Calu3 (cell line): Measurements from ENCODE around the gene DIAPH1. TPM values are rescaled to one million over a fixed set of nuclear protein-coding genes. Genes with fewer than 3 reads are reported as not detected.

Experiments used
- BruUV-seq: library from RNA; stranded (reverse); fragments of 400-500 nt; replicated peaks from 2 replicates; lab custom pipeline; 2021; lab: Mats Ljungman, UMichigan
- CTCF ChIA-PET: fragments of 300-600 bp; sonication (Branson Sonifier 250); formaldehyde crosslinking; loops from one replicate; lab custom pipeline; 2022; ENCODE audit warnings: antibody characterized with exemption; lab: Charles Lee
- DNase-seq: peaks from one replicate; pipeline ENCODE4 v3.0.0; 2022
- H3K27ac Mint-ChIP-seq: one replicate; pipeline ENCODE4 v1.8.0; 2022; ENCODE audit warnings: mixed read lengths; ENCODE audit not compliant: unreplicated experiment
- H3K27me3 Mint-ChIP-seq: one replicate; pipeline ENCODE4 v1.8.0; 2022; ENCODE audit warnings: mixed read lengths; ENCODE audit not compliant: unreplicated experiment
- H3K36me3 Mint-ChIP-seq: one replicate; pipeline ENCODE4 v1.8.0; 2022; ENCODE audit warnings: mild to moderate bottlenecking, moderate library complexity, mixed read lengths; ENCODE audit not compliant: insufficient read depth, unreplicated experiment
- H3K4me1 Mint-ChIP-seq: one replicate; pipeline ENCODE4 v1.8.0; 2022; ENCODE audit warnings: mild to moderate bottlenecking, low read depth, mixed read lengths; ENCODE audit not compliant: unreplicated experiment
- H3K4me3 Mint-ChIP-seq: one replicate; pipeline ENCODE4 v1.8.0; 2022; ENCODE audit warnings: mild to moderate bottlenecking, low read depth, moderate library complexity, mixed read lengths; ENCODE audit not compliant: unreplicated experiment
- H3K9me3 Mint-ChIP-seq: one replicate; pipeline ENCODE4 v1.8.0; 2022; ENCODE audit warnings: low read depth, mixed read lengths; ENCODE audit not compliant: unreplicated experiment
- intact Hi-C: fragments of 100-400 bp; cut with micrococcal nuclease; formaldehyde crosslinking; loops from one replicate; pipeline ENCODE4 v1.10.0; 2022; ENCODE audit not compliant: unreplicated experiment
- total RNA-seq: library from RNA; stranded (reverse); gene quantifications from 2 replicates; pipeline ENCODE4 v1.2.3, GENCODE V29; 2022
- TF ChIP-seq, protein P1 (sequence below): fragments of 200-600 bp; IDR thresholded peaks from one replicate; pipeline ENCODE4 v1.8.0; 2022; ENCODE audit warnings: antibody characterized with exemption; ENCODE audit not compliant: unreplicated experiment

Gene DIAPH1
- total RNA-seq, 1 experiment from 2014 or later = 219 TPM

- H3K36me3 Mint-ChIP-seq = peaks cover 30% of the 10 kb centered on the region
- no peaks in the 10 kb centered on the region for H3K9me3 Mint-ChIP-seq
- H3K4me1 Mint-ChIP-seq = no peaks in the 10 kb centered on the region
- no peak for DNase-seq
- no peaks in the 10 kb centered on the region for H3K27me3 Mint-ChIP-seq
- H3K27ac Mint-ChIP-seq = no peak overlapping the region
- TF ChIP-seq, protein P1, sequence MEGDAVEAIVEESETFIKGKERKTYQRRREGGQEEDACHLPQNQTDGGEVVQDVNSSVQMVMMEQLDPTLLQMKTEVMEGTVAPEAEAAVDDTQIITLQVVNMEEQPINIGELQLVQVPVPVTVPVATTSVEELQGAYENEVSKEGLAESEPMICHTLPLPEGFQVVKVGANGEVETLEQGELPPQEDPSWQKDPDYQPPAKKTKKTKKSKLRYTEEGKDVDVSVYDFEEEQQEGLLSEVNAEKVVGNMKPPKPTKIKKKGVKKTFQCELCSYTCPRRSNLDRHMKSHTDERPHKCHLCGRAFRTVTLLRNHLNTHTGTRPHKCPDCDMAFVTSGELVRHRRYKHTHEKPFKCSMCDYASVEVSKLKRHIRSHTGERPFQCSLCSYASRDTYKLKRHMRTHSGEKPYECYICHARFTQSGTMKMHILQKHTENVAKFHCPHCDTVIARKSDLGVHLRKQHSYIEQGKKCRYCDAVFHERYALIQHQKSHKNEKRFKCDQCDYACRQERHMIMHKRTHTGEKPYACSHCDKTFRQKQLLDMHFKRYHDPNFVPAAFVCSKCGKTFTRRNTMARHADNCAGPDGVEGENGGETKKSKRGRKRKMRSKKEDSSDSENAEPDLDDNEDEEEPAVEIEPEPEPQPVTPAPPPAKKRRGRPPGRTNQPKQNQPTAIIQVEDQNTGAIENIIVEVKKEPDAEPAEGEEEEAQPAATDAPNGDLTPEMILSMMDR = no peak
- no peak overlapping the region for H3K4me3 Mint-ChIP-seq
- no TSS peak for BruUV-seq
- CTCF ChIA-PET = no interaction called here
- intact Hi-C loops = no loop called here
These were observed 114.6 kb downstream of the DIAPH1 start for GRCh38 chr5:141504216-141504615.

DNA sequence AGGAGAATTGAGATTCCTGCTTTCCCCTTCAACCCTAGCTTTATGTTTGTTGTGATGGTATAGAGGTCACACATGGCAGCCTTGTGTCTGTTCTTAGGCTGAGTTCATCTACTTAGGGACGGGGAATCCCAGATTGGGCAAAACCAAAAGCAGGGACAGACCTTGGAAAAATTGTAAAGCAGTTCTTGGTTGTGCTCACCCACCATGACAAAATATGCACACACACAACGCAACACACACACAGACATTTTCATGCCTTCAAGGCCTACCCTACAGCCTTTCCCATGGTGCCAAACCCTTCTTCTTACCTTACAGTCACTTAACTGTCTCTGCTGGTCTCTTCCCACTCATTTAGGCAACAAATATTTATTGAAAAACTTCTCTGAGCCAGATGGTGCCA, 115.1 kb downstream of the DIAPH1 start:
- Mint-ChIP-seq H3K36me3 (peaks cover 30% of the 10 kb centered on the region), H3K4me1 (no peaks in the 10 kb centered on the region), H3K27me3 (no peaks in the 10 kb centered on the region), H3K4me3 (no peak overlapping the region), H3K9me3 (no peaks in the 10 kb centered on the region), H3K27ac (no peak overlapping the region)
- no peak for DNase-seq
- BruUV-seq = no TSS peak
- CTCF ChIA-PET = interaction anchor here (0.6 kb wide), 1 partner anchor 133 kb away, joined by 4 read pairs; the partner anchor contains the start of genes HDAC3 and RELL2
- TF ChIP-seq, protein P1 = no peak
- intact Hi-C loops = no loop called here

GRCh38 chr5:141501761-141502160, 117.0 kb downstream of the DIAPH1 start:
- no peaks in the 10 kb centered on the region for H3K9me3 Mint-ChIP-seq
- H3K4me1 Mint-ChIP-seq = no peaks in the 10 kb centered on the region
- H3K27me3 Mint-ChIP-seq = no peaks in the 10 kb centered on the region
- intact Hi-C loops = no loop called here
- peaks cover 25% of the 10 kb centered on the region for H3K36me3 Mint-ChIP-seq
- BruUV-seq = no TSS peak
- no peak overlapping the region for H3K27ac Mint-ChIP-seq
- CTCF ChIA-PET = interaction anchor here (1.1 kb wide), 1 partner anchor 273 kb away, joined by 3 read pairs; no protein-coding TSS in a partner anchor
- H3K4me3 Mint-ChIP-seq = no peak overlapping the region
- TF ChIP-seq, protein P1 = no peak
- no peak for DNase-seq

GRCh38 chr5:141496038-141496437, 122.8 kb downstream of the DIAPH1 start:
- Mint-ChIP-seq H3K27me3 (no peaks in the 10 kb centered on the region), H3K4me1 (no peaks in the 10 kb centered on the region), H3K4me3 (no peak overlapping the region), H3K36me3 (peaks cover 1% of the 10 kb centered on the region), H3K9me3 (no peaks in the 10 kb centered on the region), H3K27ac (no peak overlapping the region)
- DNase-seq = no peak
- CTCF ChIA-PET = interaction anchor here (2.4 kb wide), 1 partner anchor 20 kb away, joined by 5 read pairs; the partner anchor contains the start of gene PCDHGC3
- intact Hi-C loops = no loop called here
- TF ChIP-seq, protein P1 = no peak
- BruUV-seq = no TSS peak
